Measurements from ENCODE around the gene KCNG2.

KCNG2 gene

DNA sequence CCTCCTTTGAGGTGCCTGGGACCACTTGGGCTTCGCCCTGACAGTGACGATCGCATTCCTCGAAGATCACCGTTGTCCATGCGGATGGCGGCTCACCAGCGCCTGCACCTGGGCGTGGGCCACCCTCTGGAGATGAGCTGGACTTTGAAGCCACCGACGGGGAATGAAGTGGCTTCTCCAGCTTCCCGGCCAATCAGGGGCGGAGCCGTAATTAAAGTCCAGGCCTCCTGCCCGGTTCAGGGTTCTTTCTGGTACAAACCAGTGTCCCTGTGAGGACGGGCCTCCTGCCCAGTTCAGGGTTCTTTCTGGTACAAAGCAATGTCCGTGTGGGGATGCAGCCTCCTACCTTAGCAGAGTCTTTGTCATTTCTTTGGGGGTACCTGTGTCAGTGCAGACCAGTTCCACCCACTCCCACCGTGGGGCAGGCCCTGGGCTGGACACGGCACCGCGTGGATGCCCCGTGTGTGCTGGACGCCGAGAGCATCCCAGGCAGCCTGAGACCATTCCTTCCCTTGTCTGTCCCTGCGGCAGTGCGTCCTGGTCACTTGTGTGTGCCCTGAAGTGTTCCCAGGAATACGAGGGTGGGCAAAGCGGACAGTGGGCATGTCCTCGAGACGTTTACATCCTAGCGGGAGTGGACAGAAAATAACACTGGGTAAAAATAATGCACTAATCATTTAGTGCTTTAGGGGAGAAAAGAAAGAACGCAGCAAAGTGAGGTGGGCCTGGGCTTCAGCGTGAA, 55.0 kb downstream of the KCNG2 start:
- no peak overlapping the region for H3K4me3 ChIP-seq (ENCODE audit: low read depth in 1 of 2, low read length in 2 of 2)
- no peak overlapping the region for H3K27ac ChIP-seq (ENCODE audit: low read length)
- no peaks in the 10 kb centered on the region for H3K27me3 ChIP-seq (ENCODE audit: low read depth, low read length)
- H3K9me3 ChIP-seq (ENCODE audit: control insufficient read depth in 1 of 2, low read length in 2 of 2), result no peaks in the 10 kb centered on the region
- H3K36me3 ChIP-seq (ENCODE audit: control insufficient read depth in 1 of 2, insufficient read depth in 2 of 2, low read length in 2 of 2), result no peaks in the 10 kb centered on the region
- no peaks in the 10 kb centered on the region for H3K4me1 ChIP-seq (ENCODE audit: control insufficient read depth in 1 of 2, insufficient read depth in 2 of 2, low read length in 2 of 2)

DNA sequence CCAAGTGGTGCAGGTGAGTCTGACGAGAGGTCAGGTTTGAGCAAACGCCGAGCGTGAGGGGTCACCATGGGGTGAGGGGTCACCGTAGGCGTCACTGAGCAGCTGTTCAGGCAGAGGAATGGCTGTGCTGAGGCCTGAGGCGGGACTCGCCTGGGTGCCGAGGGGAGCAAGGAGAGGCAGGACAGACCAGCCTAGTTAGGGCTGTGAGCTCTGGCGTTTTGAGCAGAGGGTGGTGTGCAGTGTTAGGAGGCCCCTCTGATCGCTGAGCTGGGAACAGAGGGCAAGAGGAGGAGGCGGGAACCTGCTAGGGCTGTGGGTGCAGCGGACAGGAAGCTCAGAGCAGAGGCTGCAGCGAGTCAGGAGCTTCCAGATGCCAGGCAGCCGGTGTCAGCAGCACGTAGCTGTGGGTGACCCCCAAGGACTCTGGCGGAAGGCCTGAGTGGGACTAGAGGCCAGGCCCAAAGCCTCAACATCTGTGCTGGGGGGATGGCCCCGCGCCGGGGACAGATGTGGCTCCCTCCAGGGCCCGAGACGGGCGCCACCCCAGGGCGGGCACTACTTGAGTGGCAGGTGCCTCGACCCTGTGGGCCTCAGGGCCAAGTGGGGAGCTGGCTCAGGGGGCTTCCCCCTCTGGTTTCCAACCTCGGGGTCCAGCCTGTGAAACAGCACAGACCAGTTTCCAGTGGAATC, 55.7 kb downstream of the KCNG2 start:
- no peaks in the 10 kb centered on the region for H3K4me1 ChIP-seq (ENCODE audit: control insufficient read depth in 1 of 2, insufficient read depth in 2 of 2, low read length in 2 of 2)
- no peak overlapping the region for H3K4me3 ChIP-seq (ENCODE audit: low read depth in 1 of 2, low read length in 2 of 2)
- no peaks in the 10 kb centered on the region for H3K27me3 ChIP-seq (ENCODE audit: low read depth, low read length)
- no peak overlapping the region for H3K27ac ChIP-seq (ENCODE audit: low read length)
- no peaks in the 10 kb centered on the region for H3K9me3 ChIP-seq (ENCODE audit: control insufficient read depth in 1 of 2, low read length in 2 of 2)
- no peaks in the 10 kb centered on the region for H3K36me3 ChIP-seq (ENCODE audit: control insufficient read depth in 1 of 2, insufficient read depth in 2 of 2, low read length in 2 of 2)

DNA sequence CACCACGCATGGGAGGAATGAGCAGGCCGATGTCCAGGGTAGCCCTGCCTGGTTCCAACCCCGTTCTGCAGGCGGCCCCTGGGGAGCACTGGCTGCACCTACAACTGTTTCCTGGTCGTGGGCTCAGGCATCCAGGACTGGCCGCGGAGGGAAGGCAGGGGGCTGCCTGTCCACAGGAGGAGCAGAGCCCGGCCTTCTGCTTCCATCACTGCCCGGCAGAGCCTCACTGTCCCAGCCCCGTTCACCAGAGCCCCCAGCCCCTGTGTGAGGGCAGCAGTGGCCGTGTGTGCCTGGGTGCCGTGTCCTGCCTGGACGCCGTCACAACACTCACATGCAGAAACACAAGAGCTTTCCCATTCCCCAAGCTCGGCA, 56.2 kb downstream of the KCNG2 start:
- no peaks in the 10 kb centered on the region for H3K4me1 ChIP-seq (ENCODE audit: control insufficient read depth in 1 of 2, insufficient read depth in 2 of 2, low read length in 2 of 2)
- no peaks in the 10 kb centered on the region for H3K9me3 ChIP-seq (ENCODE audit: control insufficient read depth in 1 of 2, low read length in 2 of 2)
- no peaks in the 10 kb centered on the region for H3K27me3 ChIP-seq (ENCODE audit: low read depth, low read length)
- H3K27ac ChIP-seq (ENCODE audit: low read length), result no peak overlapping the region
- no peaks in the 10 kb centered on the region for H3K36me3 ChIP-seq (ENCODE audit: control insufficient read depth in 1 of 2, insufficient read depth in 2 of 2, low read length in 2 of 2)
- H3K4me3 ChIP-seq (ENCODE audit: low read depth in 1 of 2, low read length in 2 of 2), result no peak overlapping the region

DNA sequence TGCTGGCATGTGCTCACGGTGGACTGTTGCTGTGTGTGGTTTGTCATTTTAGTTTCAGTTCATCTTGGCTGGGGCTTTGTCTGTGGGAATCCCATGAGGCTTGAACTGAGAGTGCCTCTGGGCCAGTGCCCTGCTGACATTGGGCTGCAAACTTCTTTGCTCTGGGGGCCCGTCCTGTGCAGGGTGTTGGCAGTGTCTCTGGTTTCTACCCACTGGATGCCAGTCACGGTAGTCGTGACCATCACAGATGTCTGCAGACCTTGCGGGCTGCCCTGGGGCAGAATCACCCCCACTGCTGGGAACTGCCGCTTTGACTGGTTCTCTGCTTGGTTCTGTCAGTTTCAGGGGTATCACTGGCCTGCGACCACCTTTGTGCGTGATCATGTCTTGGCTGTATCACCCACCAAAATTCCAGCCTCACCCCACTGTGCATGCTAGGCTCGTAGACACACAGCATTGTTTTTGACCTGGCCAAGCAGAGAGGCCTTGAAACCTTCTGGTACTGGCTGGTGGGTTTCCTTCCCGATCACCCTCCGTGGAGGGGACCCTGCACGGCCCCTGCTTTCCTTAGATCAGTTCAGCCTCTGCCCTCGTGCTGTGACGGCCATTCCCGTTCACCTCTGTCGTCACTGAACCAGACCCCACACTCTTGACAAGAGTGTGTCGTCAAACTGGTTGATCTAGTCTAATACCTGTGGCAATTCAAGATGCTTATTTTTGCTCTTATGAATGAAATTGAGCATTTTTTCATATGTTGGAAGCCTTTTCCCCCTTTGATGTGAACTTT, 57.6 kb downstream of the KCNG2 start:
- no peak overlapping the region for H3K27ac ChIP-seq (ENCODE audit: low read length)
- H3K9me3 ChIP-seq (ENCODE audit: control insufficient read depth in 1 of 2, low read length in 2 of 2), result no peaks in the 10 kb centered on the region
- no peak overlapping the region for H3K4me3 ChIP-seq (ENCODE audit: low read depth in 1 of 2, low read length in 2 of 2)
- H3K4me1 ChIP-seq (ENCODE audit: control insufficient read depth in 1 of 2, insufficient read depth in 2 of 2, low read length in 2 of 2), result no peaks in the 10 kb centered on the region
- no peaks in the 10 kb centered on the region for H3K36me3 ChIP-seq (ENCODE audit: control insufficient read depth in 1 of 2, insufficient read depth in 2 of 2, low read length in 2 of 2)
- no peaks in the 10 kb centered on the region for H3K27me3 ChIP-seq (ENCODE audit: low read depth, low read length)

DNA sequence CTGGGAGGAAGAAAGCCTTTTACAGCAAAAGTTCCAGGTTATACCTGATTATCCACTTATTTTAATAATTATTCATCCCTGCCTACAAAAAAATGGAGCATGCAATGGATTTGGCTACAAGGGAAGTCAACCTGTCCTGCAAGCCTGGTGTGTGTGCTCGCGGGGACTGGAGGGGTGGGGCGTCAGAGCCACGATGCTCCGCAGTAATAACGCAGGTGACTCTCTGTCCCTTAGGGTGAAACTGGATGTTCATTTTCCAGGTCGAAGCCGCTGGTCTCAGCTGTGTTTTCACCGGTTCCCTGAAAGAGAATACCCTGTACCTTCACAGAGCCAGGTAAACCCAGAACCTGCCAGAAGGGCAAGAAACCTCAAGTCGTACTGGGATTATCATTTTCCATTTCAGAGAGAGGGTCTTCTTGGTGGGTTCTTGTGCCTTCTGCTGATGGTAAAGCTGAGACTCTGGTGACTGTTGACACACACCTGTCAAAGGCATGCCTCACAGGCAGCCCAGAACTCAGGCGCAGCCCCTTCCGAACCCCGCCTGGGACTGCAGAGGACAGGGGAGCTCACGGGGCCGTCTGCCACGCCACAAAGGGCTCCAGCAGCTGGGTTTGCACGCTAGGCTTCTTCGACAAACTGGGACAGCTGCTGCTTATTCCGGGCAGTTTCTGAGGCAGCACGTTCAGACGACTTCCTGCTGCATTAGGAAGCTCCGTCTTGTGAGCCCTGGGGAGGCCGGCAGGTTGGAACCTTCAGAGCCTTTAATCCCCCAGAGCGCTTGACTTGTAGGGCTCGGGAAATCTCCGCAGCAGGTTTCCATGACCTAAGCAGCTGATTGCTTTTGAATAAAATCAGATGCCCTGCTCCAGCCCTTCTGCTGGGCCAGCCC, 58.6 kb downstream of the KCNG2 start:
- H3K27me3 ChIP-seq (ENCODE audit: low read depth, low read length), result no peaks in the 10 kb centered on the region
- H3K9me3 ChIP-seq (ENCODE audit: control insufficient read depth in 1 of 2, low read length in 2 of 2), result no peaks in the 10 kb centered on the region
- no peak overlapping the region for H3K27ac ChIP-seq (ENCODE audit: low read length)
- H3K4me1 ChIP-seq (ENCODE audit: control insufficient read depth in 1 of 2, insufficient read depth in 2 of 2, low read length in 2 of 2), result no peaks in the 10 kb centered on the region
- no peaks in the 10 kb centered on the region for H3K36me3 ChIP-seq (ENCODE audit: control insufficient read depth in 1 of 2, insufficient read depth in 2 of 2, low read length in 2 of 2)
- H3K4me3 ChIP-seq (ENCODE audit: low read depth in 1 of 2, low read length in 2 of 2), result no peak overlapping the region

DNA sequence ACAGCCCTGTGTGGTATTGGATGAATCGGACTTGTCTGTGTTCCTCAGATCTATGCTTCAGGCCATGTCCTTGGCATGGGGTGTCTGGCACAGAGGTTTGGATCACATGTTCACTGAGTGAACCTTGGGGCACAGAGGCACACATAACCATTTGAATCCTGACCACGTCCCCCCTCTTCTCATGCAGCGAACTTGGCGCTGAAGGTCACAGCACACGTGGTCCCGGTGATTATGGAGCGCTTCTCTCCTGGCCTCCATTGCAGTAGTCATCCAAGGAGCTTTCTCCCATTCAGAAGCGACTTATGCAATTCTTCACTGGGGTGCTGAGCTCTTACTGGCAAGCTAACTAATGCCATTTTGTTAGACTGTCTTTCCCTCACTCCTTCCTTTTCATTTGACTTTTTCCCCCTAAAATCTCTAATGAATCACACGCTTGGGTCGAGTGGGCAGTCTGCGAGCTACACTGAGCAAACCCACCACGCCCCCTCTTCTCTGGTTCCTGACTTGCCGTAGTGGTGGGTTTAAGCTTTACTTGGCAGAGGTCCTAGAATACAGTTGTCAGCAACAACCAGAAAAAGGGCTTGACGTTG, 59.4 kb downstream of the KCNG2 start:
- no peak overlapping the region for H3K27ac ChIP-seq (ENCODE audit: low read length)
- no peaks in the 10 kb centered on the region for H3K36me3 ChIP-seq (ENCODE audit: control insufficient read depth in 1 of 2, insufficient read depth in 2 of 2, low read length in 2 of 2)
- no peak overlapping the region for H3K4me3 ChIP-seq (ENCODE audit: low read depth in 1 of 2, low read length in 2 of 2)
- H3K9me3 ChIP-seq (ENCODE audit: control insufficient read depth in 1 of 2, low read length in 2 of 2), result peaks cover 2 to 6% of the 10 kb centered on the region in 2 donors
- no peaks in the 10 kb centered on the region for H3K4me1 ChIP-seq (ENCODE audit: control insufficient read depth in 1 of 2, insufficient read depth in 2 of 2, low read length in 2 of 2)
- H3K27me3 ChIP-seq (ENCODE audit: low read depth, low read length), result no peaks in the 10 kb centered on the region

DNA sequence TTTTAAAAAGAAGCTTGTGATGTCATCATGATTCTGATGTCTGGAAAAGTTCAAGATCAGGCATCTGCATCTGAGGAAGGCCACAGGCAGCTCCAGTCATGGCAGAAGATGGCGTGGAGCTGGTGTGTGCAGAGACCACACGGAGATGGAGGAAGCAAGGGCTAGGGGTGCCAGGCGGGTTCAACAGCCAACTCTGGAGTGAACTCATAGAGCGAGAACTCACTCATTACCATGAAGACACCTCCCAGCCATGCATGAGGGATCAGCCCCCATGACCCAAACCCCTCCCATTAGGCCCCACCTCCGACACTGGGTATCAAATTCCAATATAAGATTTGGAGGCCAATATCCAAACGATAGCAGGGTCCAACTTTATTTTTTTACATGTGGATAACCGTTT, 61.6 kb downstream of the KCNG2 start:
- H3K27me3 ChIP-seq (ENCODE audit: low read depth, low read length), result no peaks in the 10 kb centered on the region
- H3K4me1 ChIP-seq (ENCODE audit: control insufficient read depth in 1 of 2, insufficient read depth in 2 of 2, low read length in 2 of 2), result no peaks in the 10 kb centered on the region
- no peaks in the 10 kb centered on the region for H3K36me3 ChIP-seq (ENCODE audit: control insufficient read depth in 1 of 2, insufficient read depth in 2 of 2, low read length in 2 of 2)
- no peak overlapping the region for H3K27ac ChIP-seq (ENCODE audit: low read length)
- no peak overlapping the region for H3K4me3 ChIP-seq (ENCODE audit: low read depth in 1 of 2, low read length in 2 of 2)
- peaks cover 3 to 6% of the 10 kb centered on the region in 2 donors for H3K9me3 ChIP-seq (ENCODE audit: control insufficient read depth in 1 of 2, low read length in 2 of 2)

DNA sequence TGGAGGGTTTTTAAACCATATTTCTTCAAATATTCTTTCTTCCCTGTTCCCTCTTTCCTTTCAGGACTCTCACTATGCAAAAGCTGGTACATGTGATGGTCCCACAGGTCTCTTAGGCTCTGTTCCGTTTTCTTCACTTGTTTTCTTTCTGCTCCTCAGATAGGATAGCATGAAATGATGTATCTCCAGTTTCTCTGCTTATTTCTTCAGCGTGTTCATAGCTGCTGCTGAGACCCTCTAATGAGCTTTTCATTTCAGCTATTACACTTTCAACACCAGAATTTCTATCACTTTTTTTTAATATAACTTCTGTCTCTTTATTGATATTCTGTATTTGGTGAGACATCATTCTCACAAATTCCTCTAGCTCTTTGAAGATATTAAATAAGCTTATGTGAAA, 63.9 kb downstream of the KCNG2 start:
- Histone ChIP-seq H3K27ac (ENCODE audit: low read length) (no peak overlapping the region), H3K36me3 (ENCODE audit: control insufficient read depth in 1 of 2, insufficient read depth in 2 of 2, low read length in 2 of 2) (no peaks in the 10 kb centered on the region), H3K9me3 (ENCODE audit: control insufficient read depth in 1 of 2, low read length in 2 of 2) (peaks cover 3 to 6% of the 10 kb centered on the region in 2 donors), H3K4me3 (ENCODE audit: low read depth in 1 of 2, low read length in 2 of 2) (no peak overlapping the region), H3K4me1 (ENCODE audit: control insufficient read depth in 1 of 2, insufficient read depth in 2 of 2, low read length in 2 of 2) (no peaks in the 10 kb centered on the region), H3K27me3 (ENCODE audit: low read depth, low read length) (no peaks in the 10 kb centered on the region)

DNA sequence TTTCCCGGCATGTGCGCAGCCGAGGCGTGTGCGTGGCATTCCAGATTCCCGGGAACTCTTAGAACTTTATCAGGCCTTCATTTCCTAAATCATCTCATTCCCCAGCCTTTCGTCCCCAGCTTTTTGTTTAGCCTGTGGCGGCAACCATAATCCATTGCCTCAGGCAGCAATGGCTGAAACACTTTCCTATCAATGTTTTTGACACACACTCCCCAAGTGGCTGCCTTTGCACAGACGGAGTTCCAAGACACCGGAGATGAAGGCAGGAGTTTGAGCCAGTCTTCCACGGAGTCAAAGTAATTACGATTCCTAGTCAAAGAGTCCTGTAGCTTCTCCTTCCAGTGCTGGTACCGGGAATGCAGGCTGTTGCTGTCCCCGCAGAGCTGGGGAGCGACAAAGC, 64.8 kb downstream of the KCNG2 start:
- Histone ChIP-seq H3K27ac (ENCODE audit: low read length) (no peak overlapping the region), H3K36me3 (ENCODE audit: control insufficient read depth in 1 of 2, insufficient read depth in 2 of 2, low read length in 2 of 2) (no peaks in the 10 kb centered on the region), H3K9me3 (ENCODE audit: control insufficient read depth in 1 of 2, low read length in 2 of 2) (peaks cover 3 to 6% of the 10 kb centered on the region in 2 donors), H3K4me3 (ENCODE audit: low read depth in 1 of 2, low read length in 2 of 2) (no peak overlapping the region), H3K27me3 (ENCODE audit: low read depth, low read length) (no peaks in the 10 kb centered on the region), H3K4me1 (ENCODE audit: control insufficient read depth in 1 of 2, insufficient read depth in 2 of 2, low read length in 2 of 2) (no peaks in the 10 kb centered on the region)

DNA sequence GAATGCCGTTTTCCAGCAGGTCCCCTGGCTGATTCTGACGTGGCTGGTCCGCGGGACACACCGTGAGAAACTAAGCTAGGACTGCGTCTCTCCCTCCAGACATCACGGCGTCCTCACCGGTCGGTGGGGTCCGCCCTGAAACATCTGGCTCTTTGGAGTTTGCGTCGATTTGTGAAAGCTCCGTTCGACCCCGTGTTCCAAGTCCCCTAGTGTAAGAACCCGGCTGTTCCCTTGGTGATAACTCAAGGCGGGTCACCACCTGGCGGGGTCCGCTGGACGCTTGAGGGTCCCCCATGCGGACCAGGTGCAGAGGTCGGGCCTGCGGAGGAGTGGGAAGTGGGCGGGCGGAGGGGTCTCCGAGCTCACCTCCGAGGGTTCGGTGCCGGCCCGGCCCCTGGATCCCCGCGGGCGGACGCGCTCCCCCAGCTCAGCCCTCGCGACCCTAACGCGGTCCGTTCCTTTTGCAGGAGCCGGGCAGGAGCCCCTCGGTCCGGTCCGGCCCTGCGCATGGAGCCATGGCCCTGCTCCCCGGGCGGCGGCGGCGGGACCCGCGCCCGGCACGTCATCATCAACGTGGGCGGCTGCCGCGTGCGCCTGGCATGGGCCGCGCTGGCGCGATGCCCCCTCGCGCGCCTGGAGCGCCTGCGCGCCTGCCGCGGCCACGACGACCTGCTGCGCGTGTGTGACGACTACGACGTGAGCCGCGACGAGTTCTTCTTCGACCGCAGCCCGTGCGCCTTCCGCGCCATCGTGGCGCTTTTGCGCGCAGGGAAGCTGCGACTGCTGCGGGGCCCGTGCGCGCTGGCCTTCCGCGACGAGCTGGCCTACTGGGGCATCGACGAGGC, 65.6 kb downstream of the KCNG2 start:
- peaks cover 3 to 6% of the 10 kb centered on the region in 2 donors for H3K9me3 ChIP-seq (ENCODE audit: control insufficient read depth in 1 of 2, low read length in 2 of 2)
- no peak overlapping the region for H3K4me3 ChIP-seq (ENCODE audit: low read depth in 1 of 2, low read length in 2 of 2)
- no peaks in the 10 kb centered on the region for H3K36me3 ChIP-seq (ENCODE audit: control insufficient read depth in 1 of 2, insufficient read depth in 2 of 2, low read length in 2 of 2)
- H3K27ac ChIP-seq (ENCODE audit: low read length), result no peak overlapping the region
- H3K4me1 ChIP-seq (ENCODE audit: control insufficient read depth in 1 of 2, insufficient read depth in 2 of 2, low read length in 2 of 2), result no peaks in the 10 kb centered on the region
- H3K27me3 ChIP-seq (ENCODE audit: low read depth, low read length), result no peaks in the 10 kb centered on the region

Measured in muscle layer of duodenum (tissue), 2 donors.